GM18868 (cell line): ENCODE results near the gene NFYB.
"Not testable (repeated sequence)": the region's sequence is repeated elsewhere in the genome, so short reads cannot be mapped to it uniquely, and the experiment has no call there.

Source experiments
- ATAC-seq: cut with Tn5 transposase; IDR thresholded peaks from one replicate; pipeline ENCODE4 v1.9.1; 2021; ENCODE audit warnings: mild to moderate bottlenecking, moderate library complexity; ENCODE audit not compliant: unreplicated experiment

Gene NFYB

GRCh38 chr12:104163631-104164030, 25.6 kb upstream of the NFYB start:
- ATAC-seq, result no peak

GRCh38 chr12:104163028-104163427, 25.0 kb upstream of the NFYB start:
- not testable (repeated sequence) for ATAC-seq

- ATAC-seq, result no peak
Measured at GRCh38 chr12:104155711-104156555, 17.9 kb upstream of the NFYB start.

- ATAC-seq, result no peak
Measured at GRCh38 chr12:104154806-104155205, 16.8 kb upstream of the NFYB start.

- no peak for ATAC-seq
Measured at GRCh38 chr12:104154286-104154685, 16.3 kb upstream of the NFYB start.

- no peak for ATAC-seq
Measured at GRCh38 chr12:104152685-104153241, 14.8 kb upstream of the NFYB start.

- ATAC-seq, result no peak
Measured at GRCh38 chr12:104150416-104150815, 12.4 kb upstream of the NFYB start.

DNA sequence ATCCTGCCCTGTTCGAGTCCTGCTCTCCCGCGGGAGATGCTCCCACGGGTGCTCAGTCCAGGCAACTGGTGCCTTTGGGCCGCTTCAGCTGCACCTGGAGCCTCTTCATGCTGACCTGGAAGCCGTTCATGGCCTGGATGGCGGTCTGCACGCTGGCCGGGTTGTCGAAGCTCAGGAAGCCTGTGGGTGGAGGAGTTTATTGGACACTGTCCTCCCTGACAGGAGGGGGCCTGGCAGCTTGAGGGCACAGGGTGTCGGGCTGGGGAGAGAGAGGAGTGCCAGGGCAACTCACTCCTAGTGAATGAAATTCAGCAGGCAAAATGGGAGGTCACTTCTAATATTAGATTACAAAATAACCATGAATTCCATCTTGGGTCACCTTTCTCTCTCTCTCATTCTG, 9.3 kb upstream of the NFYB start:
- no peak for ATAC-seq

GRCh38 chr12:104143918-104144317, 5.9 kb upstream of the NFYB start:
- ATAC-seq, result no peak

DNA sequence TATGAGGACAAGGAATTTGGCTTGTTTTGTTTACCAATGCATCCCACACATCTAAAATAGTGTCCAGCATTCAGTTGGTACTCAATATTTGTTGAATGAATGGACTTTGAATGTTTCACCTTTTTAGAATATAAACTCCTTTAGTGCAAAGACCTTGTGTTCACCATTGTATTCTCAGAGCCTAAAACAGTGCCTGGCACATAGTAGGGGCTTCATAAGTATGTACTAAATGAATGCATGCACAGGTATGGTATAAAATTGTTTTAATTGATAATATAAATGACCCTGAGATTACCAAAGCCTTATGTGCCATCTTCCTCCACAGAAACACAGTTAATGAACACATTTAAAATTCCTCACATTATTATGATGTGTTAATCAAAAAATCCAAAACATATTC, 5.0 kb upstream of the NFYB start:
- ATAC-seq, result no peak

DNA sequence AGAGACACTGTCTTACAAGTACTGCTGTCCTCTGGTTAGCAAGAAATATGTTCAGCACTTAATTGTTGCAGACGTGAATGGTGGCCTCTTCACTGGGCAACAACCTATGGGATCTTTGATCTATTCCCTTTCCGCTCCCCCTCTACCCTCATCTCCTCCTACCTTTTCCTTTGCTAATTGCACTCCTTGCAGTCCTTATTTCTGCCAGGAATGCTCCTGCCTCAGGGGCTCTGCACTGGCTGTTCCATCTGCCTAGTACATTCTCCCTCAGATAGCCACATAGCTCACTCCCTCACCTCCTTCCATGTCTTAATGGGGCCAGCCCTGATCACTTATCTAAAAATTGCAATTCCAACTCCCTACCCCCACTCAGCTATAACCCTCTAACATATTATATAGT, 4.5 kb upstream of the NFYB start:
- no peak for ATAC-seq

DNA sequence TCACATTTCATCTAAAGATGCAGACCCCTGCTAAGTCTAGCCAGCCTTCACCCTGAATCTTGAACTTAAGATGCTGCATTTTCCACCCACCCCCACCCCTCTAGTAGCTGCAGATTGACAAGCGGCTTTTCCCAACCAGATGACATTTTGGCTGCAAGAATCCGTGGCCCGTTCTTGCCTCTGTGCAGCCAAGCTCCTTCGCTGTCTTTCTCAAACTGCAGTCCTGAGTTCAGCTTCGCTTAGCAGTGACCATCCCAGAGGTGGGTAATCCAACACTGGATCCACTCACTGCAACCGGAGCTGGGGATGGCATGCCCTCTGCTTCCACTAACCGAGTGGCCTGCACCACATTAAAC, 765 bp upstream of the NFYB start:
- ATAC-seq, result no peak

DNA sequence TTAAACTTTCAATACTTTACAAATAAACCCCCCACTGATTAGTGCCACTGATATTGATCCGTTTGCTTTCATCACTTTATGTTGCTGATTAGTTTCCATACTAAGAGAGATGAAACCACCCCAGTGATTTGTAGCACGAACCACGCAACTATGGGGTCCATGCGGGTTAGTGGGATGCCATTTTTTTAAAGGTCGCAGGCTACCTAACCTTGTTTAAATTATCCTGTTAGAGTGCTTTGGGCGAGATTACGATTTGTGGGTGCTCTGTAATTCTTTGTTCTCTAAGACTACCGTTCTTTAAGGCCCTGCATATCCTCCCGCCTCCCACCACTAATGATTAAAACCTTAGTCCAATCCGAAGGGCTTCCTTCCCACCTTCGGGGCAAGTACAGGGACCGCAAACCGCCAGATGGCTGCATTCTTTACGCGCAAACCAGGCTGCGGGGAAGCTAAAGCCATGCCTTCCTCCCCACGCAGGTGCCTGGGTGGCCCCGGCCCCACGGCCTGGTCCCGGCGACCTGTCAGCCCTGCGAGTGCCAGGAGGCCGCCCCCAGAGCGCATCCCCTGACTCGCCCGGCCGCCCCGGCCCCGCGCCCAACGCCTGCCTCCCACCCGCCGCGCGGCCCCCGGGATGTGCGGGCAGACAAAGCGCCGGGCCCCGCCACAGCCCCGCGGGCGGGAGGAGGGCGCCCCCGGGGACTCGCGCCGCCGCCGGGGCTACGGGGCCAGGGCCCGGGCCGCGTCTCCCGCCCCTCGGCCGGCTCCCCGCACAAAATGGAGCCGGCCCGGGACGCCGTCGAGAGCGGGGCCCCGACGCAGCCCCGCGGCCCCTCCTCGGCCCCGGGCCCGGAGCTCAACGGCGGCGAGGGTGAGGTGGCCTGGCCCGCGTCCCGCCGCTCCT, 759 bp downstream of the NFYB start:
- ATAC-seq, result peak; percentile 27

DNA sequence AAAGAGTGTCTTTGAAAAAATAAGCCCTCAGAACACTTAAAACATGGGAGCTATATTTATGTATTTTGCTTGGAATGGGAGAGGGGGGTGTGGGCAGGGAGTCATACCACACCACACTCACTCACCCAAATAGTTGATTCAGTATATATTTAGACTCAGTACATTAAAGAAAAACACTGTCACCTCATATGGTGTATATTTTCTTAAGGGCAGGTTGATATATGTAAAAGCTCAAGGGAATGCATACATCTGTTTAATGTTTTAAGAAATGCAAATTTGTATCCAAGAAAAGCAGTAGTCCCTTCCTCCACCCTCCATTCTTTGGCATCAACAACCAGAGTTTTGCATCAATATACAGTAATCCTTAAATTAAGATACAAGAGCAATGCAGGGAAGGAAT, 1.4 kb downstream of the NFYB start:
- no peak for ATAC-seq

DNA sequence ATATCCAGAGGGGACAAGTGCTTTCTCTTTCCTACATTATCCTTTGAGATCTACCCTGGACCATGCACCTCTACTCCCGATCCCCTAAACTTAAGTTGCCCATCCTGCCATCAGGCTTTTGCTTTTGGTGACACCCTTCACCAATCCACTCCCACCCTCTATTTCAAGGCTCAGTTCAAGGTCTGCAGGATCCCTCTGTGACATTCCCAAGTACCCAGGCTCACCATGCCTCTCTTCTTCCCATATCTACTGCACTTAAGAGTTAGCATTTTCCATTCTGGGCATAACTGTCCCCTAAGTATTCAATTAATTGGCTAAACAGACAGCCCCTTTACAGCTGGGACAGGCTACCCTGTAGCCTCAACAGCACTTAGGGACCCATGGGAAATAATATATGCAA, 3.1 kb downstream of the NFYB start:
- ATAC-seq, result no peak

GRCh38 chr12:104133866-104134265, 4.1 kb downstream of the NFYB start:
- no peak for ATAC-seq

- ATAC-seq, result no peak
Measured at GRCh38 chr12:104133321-104133720, 4.7 kb downstream of the NFYB start.

GRCh38 chr12:104132351-104132956, 5.6 kb downstream of the NFYB start:
- ATAC-seq, result no peak

DNA sequence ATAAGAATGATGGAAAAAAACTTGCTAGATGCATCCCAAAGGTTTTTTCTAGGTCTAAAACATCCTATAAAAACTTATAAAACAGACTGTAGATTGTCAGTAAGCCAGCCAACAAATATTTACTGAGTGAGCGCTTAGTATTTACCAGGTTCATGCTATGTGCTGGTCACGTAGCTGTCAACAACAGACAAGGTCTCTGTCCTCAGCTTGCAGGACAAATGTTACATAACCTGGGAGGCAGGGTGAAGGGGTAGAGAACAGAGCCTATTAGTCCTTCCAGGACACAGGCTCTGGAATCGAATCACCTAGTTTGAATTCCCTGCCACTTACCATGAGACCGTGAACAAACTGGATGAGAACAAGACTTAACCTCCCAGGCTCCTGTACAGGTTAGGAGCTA, 6.4 kb downstream of the NFYB start:
- ATAC-seq, result no peak

GRCh38 chr12:104130760-104131159, 7.2 kb downstream of the NFYB start:
- no peak for ATAC-seq

DNA sequence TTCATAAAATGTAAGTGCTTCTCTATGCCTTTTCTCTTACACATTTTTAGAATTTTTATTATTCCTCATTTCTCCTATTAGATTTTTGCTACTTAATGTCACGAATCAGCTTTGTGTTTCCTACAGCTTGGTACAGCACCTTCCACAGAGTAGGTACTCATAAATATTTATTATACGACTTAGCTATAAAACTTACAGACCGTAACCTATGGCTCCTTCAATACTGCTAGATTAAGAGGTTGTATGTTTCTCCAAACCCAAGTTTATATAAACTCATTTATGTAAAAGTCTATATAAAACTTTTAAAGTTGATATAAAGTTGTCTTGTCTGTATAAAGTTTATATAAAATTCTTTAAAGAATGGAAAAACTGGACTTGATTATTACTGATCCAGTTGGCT, 11.5 kb downstream of the NFYB start:
- ATAC-seq, result no peak
